Measurements from ENCODE around the gene PET100.

DNA sequence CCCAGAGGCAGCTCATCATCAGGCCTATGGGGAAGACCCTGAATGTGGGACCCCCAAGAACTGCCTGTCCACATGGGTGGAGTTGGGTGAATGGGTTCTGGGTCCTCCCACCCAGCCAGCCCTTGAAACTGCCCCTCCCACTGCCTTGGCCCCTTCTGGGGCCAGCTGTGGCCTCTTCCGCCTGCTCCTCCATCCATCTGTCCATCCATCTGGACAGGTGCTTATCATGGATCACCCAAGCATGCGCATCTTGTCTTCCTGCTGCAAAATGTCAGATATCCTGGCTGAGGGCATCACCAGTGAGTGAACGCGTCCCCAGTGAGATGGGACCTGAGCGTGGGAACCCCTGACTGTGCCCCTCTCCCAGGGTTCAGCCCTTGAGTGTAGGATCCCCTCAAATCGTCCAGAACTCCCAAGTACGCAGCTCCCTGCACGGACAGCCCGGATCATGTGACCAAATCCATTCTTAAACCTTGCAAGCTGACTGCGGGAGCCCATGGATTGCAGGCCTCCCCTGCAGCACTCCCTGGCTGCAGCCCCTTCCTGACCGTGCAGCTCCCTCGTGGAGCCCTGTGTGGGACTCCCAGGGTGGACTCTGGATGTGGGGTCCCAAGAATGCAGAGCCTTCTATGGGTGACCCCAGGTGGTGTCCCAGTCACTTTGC is 9.3 kb downstream of the PET100 start:
- TF ChIP-seq CTCF (IDR thresholded peaks at IDR 0.05) (no peak), POLR2A (IDR thresholded peaks at IDR 0.05) (no peak)

Measured in heart left ventricle (tissue), 13 donors.